Mucosa of descending colon (tissue), 3 donors: ENCODE measurements around the gene CDC42EP2. TPM values are rescaled to one million over a fixed set of nuclear protein-coding genes. Genes with fewer than 3 reads are reported as not detected.

Experiments used
- ATAC-seq: fragments of 200-7000 bp; cut with Tn5 transposase; one replicate; pipeline ENCODE4 v1.9.1; 2020; ENCODE audit warnings: mild to moderate bottlenecking, moderate library complexity
- DNase-seq, 3 donors: peaks; one replicate each; pipeline ENCODE4 v3.0.0-alpha.2; 2020
- H3K36me3 ChIP-seq: fragments of 200-600 bp; one replicate; pipeline ENCODE4 v1.8.0; 2021; ENCODE audit warnings: low read depth, mild to moderate bottlenecking
- H3K4me1 ChIP-seq: fragments of 200-600 bp; one replicate; pipeline ENCODE4 v1.8.0; 2021; ENCODE audit warnings: low read depth, mild to moderate bottlenecking
- H3K4me3 ChIP-seq: fragments of 200-600 bp; one replicate; pipeline ENCODE4 v1.8.0; 2021; ENCODE audit warnings: mild to moderate bottlenecking
- H3K9me3 ChIP-seq: fragments of 200-600 bp; one replicate; pipeline ENCODE4 v1.8.0; 2021; ENCODE audit warnings: mild to moderate bottlenecking
- CTCF ChIP-seq: fragments of 200-600 bp; IDR thresholded peaks from one replicate; pipeline ENCODE4 v1.8.0; 2022; ENCODE audit warnings: antibody characterized with exemption, mild to moderate bottlenecking
- intact Hi-C, 2 donors: fragments of 100-400 bp; cut with DNase I in 1 of 2; cut with micrococcal nuclease in 1 of 2; formaldehyde crosslinking; loops; one replicate each; pipeline versions ENCODE4 v1.11.0 to v1.11.1; 2022; cut with DNase I, micrococcal nuclease
- total RNA-seq, 3 donors: library from RNA; stranded (reverse); fragmentation: NEBNext Ultra II Directional in 2 of 3; extraction: Animal tissue kit (Norgen Biotek cat#: 25700) in 2 of 3; gene quantifications; one replicate each; pipeline versions ENCODE4 v1.2.1 to v1.2.4, GENCODE V29; 2021 to 2023
- donor health status: DM: no; HTN: no; CAD: no; lungs with moderate emphysema.
- donor health status: DM: no; HTN: no; CAD: no.
- donor health status: DM: no; HTN: yes; CAD: no.

The CDC42EP2 gene
- total RNA-seq, 3 donors from 2014 or later, result 7.0 to 27.4 (median 11.6) TPM

GRCh38 chr11:65298131-65298535 lies 16.5 kb upstream of the CDC42EP2 start:
- no peaks in the 10 kb centered on the region for H3K9me3 ChIP-seq
- no peaks in the 10 kb centered on the region for H3K36me3 ChIP-seq
- ATAC-seq, result peak; percentile 48
- H3K4me3 ChIP-seq, result no peak overlapping the region
- DNase-seq, result peak; percentile 50 to 81 (median 66)
- intact Hi-C loops, result no loop called here
- H3K4me1 ChIP-seq, result no peaks in the 10 kb centered on the region
- no peak for TF ChIP-seq CTCF

- no peak overlapping the region for H3K4me3 ChIP-seq
- no peaks in the 10 kb centered on the region for H3K36me3 ChIP-seq
- peak; percentile 37 for ATAC-seq
- intact Hi-C loops, result no loop called here
- DNase-seq, result peak in 2 of 3 donors; percentile 40 to 48
- no peaks in the 10 kb centered on the region for H3K4me1 ChIP-seq
- no peak for TF ChIP-seq CTCF
- no peaks in the 10 kb centered on the region for H3K9me3 ChIP-seq
These were observed 15.9 kb upstream of the CDC42EP2 start for GRCh38 chr11:65298655-65299179.

- H3K36me3 ChIP-seq, result no peaks in the 10 kb centered on the region
- intact Hi-C loops, result no loop called here
- no peak for TF ChIP-seq CTCF
- DNase-seq, result no peak
- peaks cover 8% of the 10 kb centered on the region for H3K4me1 ChIP-seq
- no peaks in the 10 kb centered on the region for H3K9me3 ChIP-seq
- H3K4me3 ChIP-seq, result no peak overlapping the region
- no peak for ATAC-seq
These were observed 13.9 kb upstream of the CDC42EP2 start for GRCh38 chr11:65300621-65301275.

GRCh38 chr11:65301491-65302329 lies 13.0 kb upstream of the CDC42EP2 start:
- intact Hi-C loops, result no loop called here
- no peak for TF ChIP-seq CTCF
- DNase-seq (peak in 1 of 3 donors; percentile 56), ATAC-seq (peak; percentile 40)
- Histone ChIP-seq H3K36me3 (no peaks in the 10 kb centered on the region), H3K4me1 (peaks cover 8% of the 10 kb centered on the region), H3K9me3 (no peaks in the 10 kb centered on the region), H3K4me3 (no peak overlapping the region)

- intact Hi-C loops, result no loop called here
These were observed 11.1 kb upstream of the CDC42EP2 start for GRCh38 chr11:65303555-65303954.

More at GRCh38 chr11:65303555-65303954, 11.1 kb upstream of the CDC42EP2 start:
- no peak overlapping the region for H3K4me3 ChIP-seq
- no peak for TF ChIP-seq CTCF
- peaks cover 12% of the 10 kb centered on the region for H3K4me1 ChIP-seq
- no peaks in the 10 kb centered on the region for H3K9me3 ChIP-seq
- no peaks in the 10 kb centered on the region for H3K36me3 ChIP-seq
- no peak for ATAC-seq
- no peak for DNase-seq
